ENCODE measurements around the gene SOHLH2.

Gene SOHLH2

DNA sequence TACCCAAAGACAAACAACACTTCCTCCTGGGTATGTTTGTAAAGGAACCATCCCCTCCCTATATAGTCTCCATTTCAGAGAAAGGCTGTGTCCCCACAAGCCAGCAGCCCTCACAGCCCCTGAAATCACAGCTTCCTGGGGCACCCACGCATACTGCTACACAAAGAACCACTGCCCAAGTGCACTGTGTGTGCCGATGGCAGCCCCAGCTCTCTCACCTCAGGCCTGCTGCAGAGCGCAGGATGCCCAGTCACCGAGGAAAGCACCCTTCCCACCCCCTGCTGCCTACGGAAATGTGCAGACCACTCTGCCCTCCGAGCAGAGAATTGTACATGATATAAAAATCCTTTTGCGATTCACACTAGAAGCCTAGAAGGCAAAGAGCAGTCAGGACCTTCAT, 39.4 kb downstream of the SOHLH2 start:
- no peak for DNase-seq (ENCODE audit: low read depth in 1 of 2, low spot score in 1 of 2)
- TF ChIP-seq GABPA (IDR thresholded peaks at IDR 0.05; ENCODE audit: low read depth) = no peak
- no peak for TF ChIP-seq POLR2AphosphoS5 (IDR thresholded peaks at IDR 0.05; ENCODE audit: low read depth)
- TF ChIP-seq, protein P1, sequence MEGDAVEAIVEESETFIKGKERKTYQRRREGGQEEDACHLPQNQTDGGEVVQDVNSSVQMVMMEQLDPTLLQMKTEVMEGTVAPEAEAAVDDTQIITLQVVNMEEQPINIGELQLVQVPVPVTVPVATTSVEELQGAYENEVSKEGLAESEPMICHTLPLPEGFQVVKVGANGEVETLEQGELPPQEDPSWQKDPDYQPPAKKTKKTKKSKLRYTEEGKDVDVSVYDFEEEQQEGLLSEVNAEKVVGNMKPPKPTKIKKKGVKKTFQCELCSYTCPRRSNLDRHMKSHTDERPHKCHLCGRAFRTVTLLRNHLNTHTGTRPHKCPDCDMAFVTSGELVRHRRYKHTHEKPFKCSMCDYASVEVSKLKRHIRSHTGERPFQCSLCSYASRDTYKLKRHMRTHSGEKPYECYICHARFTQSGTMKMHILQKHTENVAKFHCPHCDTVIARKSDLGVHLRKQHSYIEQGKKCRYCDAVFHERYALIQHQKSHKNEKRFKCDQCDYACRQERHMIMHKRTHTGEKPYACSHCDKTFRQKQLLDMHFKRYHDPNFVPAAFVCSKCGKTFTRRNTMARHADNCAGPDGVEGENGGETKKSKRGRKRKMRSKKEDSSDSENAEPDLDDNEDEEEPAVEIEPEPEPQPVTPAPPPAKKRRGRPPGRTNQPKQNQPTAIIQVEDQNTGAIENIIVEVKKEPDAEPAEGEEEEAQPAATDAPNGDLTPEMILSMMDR (IDR thresholded peaks at IDR 0.05; ENCODE audit: insufficient read depth, low read length) = no peak
- TF ChIP-seq SPI1 (IDR thresholded peaks at IDR 0.05; ENCODE audit: borderline replicate concordance, low read depth) = no peak
- TF ChIP-seq, protein P2, sequence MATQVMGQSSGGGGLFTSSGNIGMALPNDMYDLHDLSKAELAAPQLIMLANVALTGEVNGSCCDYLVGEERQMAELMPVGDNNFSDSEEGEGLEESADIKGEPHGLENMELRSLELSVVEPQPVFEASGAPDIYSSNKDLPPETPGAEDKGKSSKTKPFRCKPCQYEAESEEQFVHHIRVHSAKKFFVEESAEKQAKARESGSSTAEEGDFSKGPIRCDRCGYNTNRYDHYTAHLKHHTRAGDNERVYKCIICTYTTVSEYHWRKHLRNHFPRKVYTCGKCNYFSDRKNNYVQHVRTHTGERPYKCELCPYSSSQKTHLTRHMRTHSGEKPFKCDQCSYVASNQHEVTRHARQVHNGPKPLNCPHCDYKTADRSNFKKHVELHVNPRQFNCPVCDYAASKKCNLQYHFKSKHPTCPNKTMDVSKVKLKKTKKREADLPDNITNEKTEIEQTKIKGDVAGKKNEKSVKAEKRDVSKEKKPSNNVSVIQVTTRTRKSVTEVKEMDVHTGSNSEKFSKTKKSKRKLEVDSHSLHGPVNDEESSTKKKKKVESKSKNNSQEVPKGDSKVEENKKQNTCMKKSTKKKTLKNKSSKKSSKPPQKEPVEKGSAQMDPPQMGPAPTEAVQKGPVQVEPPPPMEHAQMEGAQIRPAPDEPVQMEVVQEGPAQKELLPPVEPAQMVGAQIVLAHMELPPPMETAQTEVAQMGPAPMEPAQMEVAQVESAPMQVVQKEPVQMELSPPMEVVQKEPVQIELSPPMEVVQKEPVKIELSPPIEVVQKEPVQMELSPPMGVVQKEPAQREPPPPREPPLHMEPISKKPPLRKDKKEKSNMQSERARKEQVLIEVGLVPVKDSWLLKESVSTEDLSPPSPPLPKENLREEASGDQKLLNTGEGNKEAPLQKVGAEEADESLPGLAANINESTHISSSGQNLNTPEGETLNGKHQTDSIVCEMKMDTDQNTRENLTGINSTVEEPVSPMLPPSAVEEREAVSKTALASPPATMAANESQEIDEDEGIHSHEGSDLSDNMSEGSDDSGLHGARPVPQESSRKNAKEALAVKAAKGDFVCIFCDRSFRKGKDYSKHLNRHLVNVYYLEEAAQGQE (IDR thresholded peaks at IDR 0.05; ENCODE audit: insufficient replicate concordance, low read depth) = no peak
- no peaks in the 10 kb centered on the region for H3K27me3 ChIP-seq (ENCODE audit: insufficient read depth, poor library complexity, severe bottlenecking)
- no peak overlapping the region for H3K4me3 ChIP-seq (replicated peaks; ENCODE audit: insufficient read depth, low read length)
- no peak overlapping the region for H3K27ac ChIP-seq (replicated peaks)

GRCh38 chr13:36173571-36174322, 40.6 kb downstream of the SOHLH2 start:
- no peaks in the 10 kb centered on the region for H3K27me3 ChIP-seq (ENCODE audit: insufficient read depth, poor library complexity, severe bottlenecking)
- TF ChIP-seq, protein P1 (IDR thresholded peaks at IDR 0.05; ENCODE audit: insufficient read depth, low read length) = no peak
- TF ChIP-seq, protein P2 (IDR thresholded peaks at IDR 0.05; ENCODE audit: insufficient replicate concordance, low read depth) = no peak
- no peak for TF ChIP-seq SPI1 (IDR thresholded peaks at IDR 0.05; ENCODE audit: borderline replicate concordance, low read depth)
- no peak for TF ChIP-seq POLR2AphosphoS5 (IDR thresholded peaks at IDR 0.05; ENCODE audit: low read depth)
- no peak for TF ChIP-seq GABPA (IDR thresholded peaks at IDR 0.05; ENCODE audit: low read depth)
- no peak overlapping the region for H3K4me3 ChIP-seq (replicated peaks; ENCODE audit: insufficient read depth, low read length)
- H3K27ac ChIP-seq (replicated peaks) = no peak overlapping the region
- no peak for DNase-seq (ENCODE audit: low read depth in 1 of 2, low spot score in 1 of 2)

GRCh38 chr13:36166046-36166445, 48.3 kb downstream of the SOHLH2 start:
- H3K4me3 ChIP-seq (replicated peaks; ENCODE audit: insufficient read depth, low read length) = no peak overlapping the region
- no peaks in the 10 kb centered on the region for H3K27me3 ChIP-seq (ENCODE audit: insufficient read depth, poor library complexity, severe bottlenecking)
- no peak for DNase-seq (ENCODE audit: low read depth in 1 of 2, low spot score in 1 of 2)
- TF ChIP-seq POLR2AphosphoS5 (IDR thresholded peaks at IDR 0.05; ENCODE audit: low read depth) (no peak), GABPA (IDR thresholded peaks at IDR 0.05; ENCODE audit: low read depth) (no peak), SPI1 (IDR thresholded peaks at IDR 0.05; ENCODE audit: borderline replicate concordance, low read depth) (no peak)
- TF ChIP-seq, protein P1 (IDR thresholded peaks at IDR 0.05; ENCODE audit: insufficient read depth, low read length) = no peak
- TF ChIP-seq, protein P2 (IDR thresholded peaks at IDR 0.05; ENCODE audit: insufficient replicate concordance, low read depth) = no peak
- no peak overlapping the region for H3K27ac ChIP-seq (replicated peaks)
